HEK293T (cell line): Measurements from ENCODE around the gene NDUFS7.

Experiments used
- CTCF ChIA-PET: fragments of 350-600 bp; formaldehyde crosslinking; extraction: SDS; loops from one replicate; lab custom pipeline; 2021; ENCODE audit warnings: antibody characterized with exemption, inconsistent platforms; lab: Yijun Ruan, JAX
- POLR2A ChIA-PET: fragments of 350-600 bp; formaldehyde crosslinking; extraction: SDS; loops from one replicate; lab custom pipeline; 2020; ENCODE audit warnings: antibody characterized with exemption, inconsistent platforms; lab: Yijun Ruan, JAX
- DNase-seq: peaks from one replicate; pipeline ENCODE4 v3.0.0; 2012; ENCODE audit warnings: mixed read lengths; ENCODE audit errors: extremely low spot score
- ARNT ChIP-seq: fragments of 450-650 bp; IDR thresholded peaks from 2 replicates; pipeline ENCODE4 v1.6.1; 2017; ENCODE audit warnings: mild to moderate bottlenecking
- BHLHE40 ChIP-seq: fragments of 450-650 bp; IDR thresholded peaks from 2 replicates; pipeline ENCODE4 v1.6.1; 2016; ENCODE audit warnings: mild to moderate bottlenecking, moderate library complexity, borderline replicate concordance
- CTBP1 ChIP-seq: fragments of 450-650 bp; IDR thresholded peaks from 2 replicates; pipeline ENCODE4 v1.6.1; 2016; ENCODE audit warnings: borderline replicate concordance
- ELF4 ChIP-seq: fragments of 450-650 bp; IDR thresholded peaks from 2 replicates; pipeline ENCODE4 v1.6.1; 2017; ENCODE audit warnings: antibody characterized with exemption
- FOXA1 ChIP-seq: fragments of 450-650 bp; IDR thresholded peaks from 2 replicates; pipeline ENCODE4 v1.6.1; 2016; ENCODE audit warnings: mild to moderate bottlenecking
- FOXK2 ChIP-seq: fragments of 450-650 bp; IDR thresholded peaks from 2 replicates; pipeline ENCODE4 v1.6.1; 2016; ENCODE audit warnings: mild to moderate bottlenecking
- FOXM1 ChIP-seq: fragments of 450-650 bp; IDR thresholded peaks from 2 replicates; pipeline ENCODE4 v1.6.1; 2017; ENCODE audit warnings: mild to moderate bottlenecking, borderline replicate concordance
- HDGF ChIP-seq: fragments of 450-650 bp; IDR thresholded peaks from 2 replicates; pipeline ENCODE4 v1.6.1; 2017; ENCODE audit warnings: antibody characterized with exemption, borderline replicate concordance
- L3MBTL2 ChIP-seq: fragments of 450-650 bp; conservative IDR thresholded peaks from 2 replicates; pipeline ENCODE4 v1.6.1; 2016; ENCODE audit warnings: mild to moderate bottlenecking
- LEF1 ChIP-seq: fragments of 450-650 bp; IDR thresholded peaks from 2 replicates; pipeline ENCODE4 v1.6.1; 2017; ENCODE audit warnings: mild to moderate bottlenecking, borderline replicate concordance
- NFRKB ChIP-seq: fragments of 450-650 bp; IDR thresholded peaks from 2 replicates; pipeline ENCODE4 v1.6.1; 2016; ENCODE audit warnings: mild to moderate bottlenecking, moderate library complexity
- PKNOX1 ChIP-seq: fragments of 450-650 bp; IDR thresholded peaks from 2 replicates; pipeline ENCODE4 v1.6.1; 2016
- SP1 ChIP-seq: fragments of 450-650 bp; IDR thresholded peaks from 2 replicates; pipeline ENCODE4 v1.6.1; 2017
- SUZ12 ChIP-seq: fragments of 450-650 bp; IDR thresholded peaks from 2 replicates; pipeline ENCODE4 v1.6.1; 2016; ENCODE audit warnings: mild to moderate bottlenecking
- TARDBP ChIP-seq: fragments of 450-650 bp; IDR thresholded peaks from 2 replicates; pipeline ENCODE4 v1.6.1; 2016
- ZNF384 ChIP-seq: fragments of 450-650 bp; IDR thresholded peaks from 2 replicates; pipeline ENCODE4 v1.6.1; 2016

Gene NDUFS7

GRCh38 chr19:1363599-1363998 lies 20.1 kb upstream of the NDUFS7 start:
- POLR2A ChIA-PET, result no interaction called here
- CTCF ChIA-PET, result no interaction called here
- DNase-seq, result no peak
- TF ChIP-seq ELF4 (no peak), HDGF (no peak), NFRKB (no peak), LEF1 (no peak), FOXM1 (no peak), TARDBP (no peak), SP1 (no peak), FOXA1 (no peak), BHLHE40 (no peak), CTBP1 (no peak), ARNT (no peak), PKNOX1 (no peak), ZNF384 (no peak), SUZ12 (no peak), FOXK2 (no peak), L3MBTL2 (no peak)

- TF ChIP-seq NFRKB, result no peak
- TF ChIP-seq L3MBTL2, result no peak
- no peak for TF ChIP-seq FOXK2
- TF ChIP-seq ELF4, result no peak
- no peak for TF ChIP-seq ZNF384
- no peak for TF ChIP-seq FOXA1
- TF ChIP-seq SUZ12, result no peak
- no peak for DNase-seq
- CTCF ChIA-PET, result no interaction called here
- POLR2A ChIA-PET, result no interaction called here
Measured at GRCh38 chr19:1364070-1364704, 19.5 kb upstream of the NDUFS7 start.

- POLR2A ChIA-PET, result no interaction called here
- TF ChIP-seq PKNOX1 (no peak), CTBP1 (no peak), SUZ12 (no peak), BHLHE40 (no peak), NFRKB (no peak), LEF1 (no peak), FOXM1 (no peak), TARDBP (no peak), ELF4 (no peak), FOXA1 (no peak), L3MBTL2 (no peak), HDGF (no peak), FOXK2 (no peak)
- no peak for DNase-seq
- CTCF ChIA-PET, result no interaction called here
Measured at GRCh38 chr19:1365319-1366269, 18.1 kb upstream of the NDUFS7 start.

- DNase-seq, result no peak
- ChIA-PET CTCF (no interaction called here), POLR2A (no interaction called here)
- no peak for TF ChIP-seq TARDBP
- no peak for TF ChIP-seq SP1
- TF ChIP-seq ARNT, result no peak
- no peak for TF ChIP-seq BHLHE40
Measured at GRCh38 chr19:1366296-1366695, 17.4 kb upstream of the NDUFS7 start.

- TF ChIP-seq CTBP1 (no peak), TARDBP (no peak), PKNOX1 (no peak), HDGF (no peak), BHLHE40 (no peak), LEF1 (no peak), ARNT (no peak), L3MBTL2 (no peak), SUZ12 (no peak), SP1 (no peak), ZNF384 (no peak), FOXK2 (no peak), ELF4 (no peak), FOXM1 (no peak), NFRKB (no peak), FOXA1 (no peak)
Measured at GRCh38 chr19:1366899-1367870, 16.5 kb upstream of the NDUFS7 start.

More at GRCh38 chr19:1366899-1367870, 16.5 kb upstream of the NDUFS7 start:
- CTCF ChIA-PET, result no interaction called here
- POLR2A ChIA-PET, result interaction anchor here (0.7 kb wide), 1 partner anchor 98 kb away, joined by 4 read pairs; no protein-coding TSS in a partner anchor
- DNase-seq, result no peak
